ENCODE results near the gene INTS4. TPM values are rescaled to one million over a fixed set of nuclear protein-coding genes. Genes with fewer than 3 reads are reported as not detected.

Gene INTS4
- total RNA-seq, 3 donors from 2014 or later (not counting 1 experiment from before 2014, with no cell fraction given), result 65.2 to 97.8 (median 67.5) TPM

GRCh38 chr11:78010755-78011154 lies 16.3 kb upstream of the INTS4 start:
- TF ChIP-seq, protein P1, sequence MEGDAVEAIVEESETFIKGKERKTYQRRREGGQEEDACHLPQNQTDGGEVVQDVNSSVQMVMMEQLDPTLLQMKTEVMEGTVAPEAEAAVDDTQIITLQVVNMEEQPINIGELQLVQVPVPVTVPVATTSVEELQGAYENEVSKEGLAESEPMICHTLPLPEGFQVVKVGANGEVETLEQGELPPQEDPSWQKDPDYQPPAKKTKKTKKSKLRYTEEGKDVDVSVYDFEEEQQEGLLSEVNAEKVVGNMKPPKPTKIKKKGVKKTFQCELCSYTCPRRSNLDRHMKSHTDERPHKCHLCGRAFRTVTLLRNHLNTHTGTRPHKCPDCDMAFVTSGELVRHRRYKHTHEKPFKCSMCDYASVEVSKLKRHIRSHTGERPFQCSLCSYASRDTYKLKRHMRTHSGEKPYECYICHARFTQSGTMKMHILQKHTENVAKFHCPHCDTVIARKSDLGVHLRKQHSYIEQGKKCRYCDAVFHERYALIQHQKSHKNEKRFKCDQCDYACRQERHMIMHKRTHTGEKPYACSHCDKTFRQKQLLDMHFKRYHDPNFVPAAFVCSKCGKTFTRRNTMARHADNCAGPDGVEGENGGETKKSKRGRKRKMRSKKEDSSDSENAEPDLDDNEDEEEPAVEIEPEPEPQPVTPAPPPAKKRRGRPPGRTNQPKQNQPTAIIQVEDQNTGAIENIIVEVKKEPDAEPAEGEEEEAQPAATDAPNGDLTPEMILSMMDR (IDR thresholded peaks at IDR 0.05), result no peak
- Histone ChIP-seq H3K27me3 (ENCODE audit: control insufficient read depth, insufficient read depth, low read length) (no peaks in the 10 kb centered on the region), H3K27ac (ENCODE audit: low read length) (no peak overlapping the region), H3K4me1 (ENCODE audit: control insufficient read depth, insufficient read depth, low read length) (no peaks in the 10 kb centered on the region), H3K36me3 (ENCODE audit: control insufficient read depth, insufficient read depth, low read length) (no peaks in the 10 kb centered on the region), H3K9me3 (ENCODE audit: control insufficient read depth, insufficient read depth, low read length) (no peaks in the 10 kb centered on the region), H3K4me3 (ENCODE audit: low read length) (no peak overlapping the region)
- H3K36me3 Mint-ChIP-seq, result no peaks in the 10 kb centered on the region
- 87% methylated on average over 6 of the region's 6 CpGs for WGBS (ENCODE audit: insufficient coverage)
- no peaks in the 10 kb centered on the region for H3K4me1 Mint-ChIP-seq
- H3K4me3 Mint-ChIP-seq, result no peak overlapping the region
- intact Hi-C loops (cut with micrococcal nuclease), result no loop called here
- DNase-seq (no peak), ATAC-seq (no peak)
- no peaks in the 10 kb centered on the region for H3K9me3 Mint-ChIP-seq
- peaks cover 0 to 2% of the 10 kb centered on the region in 2 donors for H3K27me3 Mint-ChIP-seq (ENCODE audit: low read depth in 2 of 2)
- no peak overlapping the region for H3K27ac Mint-ChIP-seq

DNA sequence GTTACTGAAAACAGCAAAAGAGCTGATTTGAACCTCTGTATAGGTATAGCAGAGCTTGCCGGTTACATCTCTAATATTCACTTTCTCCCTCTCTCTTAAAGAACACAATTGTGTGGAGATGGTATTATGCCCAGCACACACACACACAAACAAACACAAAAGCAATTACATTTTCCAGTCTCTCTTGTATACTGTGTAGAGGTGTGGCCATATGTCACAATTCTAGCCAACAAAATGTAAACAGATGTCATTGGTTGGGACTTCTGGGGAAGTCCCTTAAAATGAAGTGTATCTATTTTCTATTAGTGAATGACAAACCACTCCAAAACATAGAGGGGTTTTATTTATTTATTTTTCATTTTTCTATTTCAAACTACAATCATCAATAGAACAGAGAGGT lies 15.8 kb upstream of the INTS4 start:
- H3K27ac ChIP-seq (ENCODE audit: low read length), result no peak overlapping the region
- Mint-ChIP-seq H3K4me3 (no peak overlapping the region), H3K4me1 (no peaks in the 10 kb centered on the region), H3K27ac (no peak overlapping the region), H3K27me3 (ENCODE audit: low read depth in 2 of 2) (peaks cover 0 to 2% of the 10 kb centered on the region in 2 donors), H3K9me3 (no peaks in the 10 kb centered on the region), H3K36me3 (no peaks in the 10 kb centered on the region)
- H3K4me3 ChIP-seq (ENCODE audit: low read length), result no peak overlapping the region
- no peaks in the 10 kb centered on the region for H3K27me3 ChIP-seq (ENCODE audit: control insufficient read depth, insufficient read depth, low read length)
- intact Hi-C loops (cut with micrococcal nuclease), result no loop called here
- no peak for DNase-seq
- TF ChIP-seq, protein P1 (IDR thresholded peaks at IDR 0.05), result no peak
- no peak for ATAC-seq
- H3K9me3 ChIP-seq (ENCODE audit: control insufficient read depth, insufficient read depth, low read length), result no peaks in the 10 kb centered on the region
- H3K4me1 ChIP-seq (ENCODE audit: control insufficient read depth, insufficient read depth, low read length), result no peaks in the 10 kb centered on the region
- WGBS (ENCODE audit: insufficient coverage), result no CpG with 5 or more reads among the region's 1 CpG
- no peaks in the 10 kb centered on the region for H3K36me3 ChIP-seq (ENCODE audit: control insufficient read depth, insufficient read depth, low read length)

GRCh38 chr11:78009062-78009461 lies 14.6 kb upstream of the INTS4 start:
- Mint-ChIP-seq H3K4me3 (no peak overlapping the region), H3K27ac (no peak overlapping the region), H3K9me3 (no peaks in the 10 kb centered on the region), H3K4me1 (no peaks in the 10 kb centered on the region), H3K36me3 (no peaks in the 10 kb centered on the region), H3K27me3 (ENCODE audit: low read depth in 2 of 2) (peaks cover 0 to 2% of the 10 kb centered on the region in 2 donors)
- DNase-seq (no peak), ATAC-seq (no peak)
- Histone ChIP-seq H3K4me3 (ENCODE audit: low read length) (no peak overlapping the region), H3K4me1 (ENCODE audit: control insufficient read depth, insufficient read depth, low read length) (no peaks in the 10 kb centered on the region), H3K36me3 (ENCODE audit: control insufficient read depth, insufficient read depth, low read length) (no peaks in the 10 kb centered on the region), H3K9me3 (ENCODE audit: control insufficient read depth, insufficient read depth, low read length) (no peaks in the 10 kb centered on the region), H3K27ac (ENCODE audit: low read length) (no peak overlapping the region), H3K27me3 (ENCODE audit: control insufficient read depth, insufficient read depth, low read length) (no peaks in the 10 kb centered on the region)
- intact Hi-C loops (cut with micrococcal nuclease), result no loop called here
- TF ChIP-seq, protein P1 (IDR thresholded peaks at IDR 0.05), result no peak
- 96% methylated on average over 2 of the region's 2 CpGs for WGBS (ENCODE audit: insufficient coverage)

- H3K9me3 ChIP-seq (ENCODE audit: control insufficient read depth, insufficient read depth, low read length), result no peaks in the 10 kb centered on the region
- TF ChIP-seq, protein P1 (IDR thresholded peaks at IDR 0.05), result peak; percentile 53
- peaks cover 2 to 7% of the 10 kb centered on the region in 2 donors for H3K4me1 Mint-ChIP-seq
- H3K9me3 Mint-ChIP-seq, result no peaks in the 10 kb centered on the region
- H3K36me3 ChIP-seq (ENCODE audit: control insufficient read depth, insufficient read depth, low read length), result no peaks in the 10 kb centered on the region
- 14% methylated on average over 1 of the region's 1 CpG for WGBS (ENCODE audit: insufficient coverage)
- intact Hi-C loops (cut with micrococcal nuclease), result loop anchor here (1.0 kb wide), 1 partner anchor 224 kb away; no protein-coding TSS in a partner anchor
- H3K27ac ChIP-seq (ENCODE audit: low read length), result no peak overlapping the region
- no peak overlapping the region for H3K4me3 ChIP-seq (ENCODE audit: low read length)
- H3K4me1 ChIP-seq (ENCODE audit: control insufficient read depth, insufficient read depth, low read length), result peaks cover 5% of the 10 kb centered on the region
- H3K36me3 Mint-ChIP-seq, result no peaks in the 10 kb centered on the region
- no peaks in the 10 kb centered on the region for H3K27me3 ChIP-seq (ENCODE audit: control insufficient read depth, insufficient read depth, low read length)
- DNase-seq (peak in 1 of 2 donors; percentile 75), ATAC-seq (peak; percentile 69 to 85 (median 76))
- peaks cover 0 to 15% of the 10 kb centered on the region in 2 donors for H3K27me3 Mint-ChIP-seq (ENCODE audit: low read depth in 2 of 2)
- H3K4me3 Mint-ChIP-seq, result no peak overlapping the region
- no peak overlapping the region for H3K27ac Mint-ChIP-seq
Measured at GRCh38 chr11:78000193-78000592, 5.7 kb upstream of the INTS4 start.

Measured in natural killer cell (primary cell).